Measurements from ENCODE around the gene CTIF.

- no peak for TF ChIP-seq CTCF (IDR thresholded peaks at IDR 0.05; ENCODE audit: low read length)
- no peak for TF ChIP-seq EZH2 (optimal IDR thresholded peaks at IDR 0.05; ENCODE audit: low read depth, low read length)
Observed at GRCh38 chr18:48612917-48613316, 74.1 kb downstream of the CTIF start.

All from MM.1S (cell line).